HG03354 (cell line): ENCODE results near the gene PRPF40B.

Source experiments
- ATAC-seq: cut with Tn5 transposase; IDR thresholded peaks from one replicate; pipeline ENCODE4 v1.9.1; 2021; ENCODE audit warnings: mild to moderate bottlenecking; ENCODE audit not compliant: unreplicated experiment, poor library complexity, severe bottlenecking

Gene PRPF40B

DNA sequence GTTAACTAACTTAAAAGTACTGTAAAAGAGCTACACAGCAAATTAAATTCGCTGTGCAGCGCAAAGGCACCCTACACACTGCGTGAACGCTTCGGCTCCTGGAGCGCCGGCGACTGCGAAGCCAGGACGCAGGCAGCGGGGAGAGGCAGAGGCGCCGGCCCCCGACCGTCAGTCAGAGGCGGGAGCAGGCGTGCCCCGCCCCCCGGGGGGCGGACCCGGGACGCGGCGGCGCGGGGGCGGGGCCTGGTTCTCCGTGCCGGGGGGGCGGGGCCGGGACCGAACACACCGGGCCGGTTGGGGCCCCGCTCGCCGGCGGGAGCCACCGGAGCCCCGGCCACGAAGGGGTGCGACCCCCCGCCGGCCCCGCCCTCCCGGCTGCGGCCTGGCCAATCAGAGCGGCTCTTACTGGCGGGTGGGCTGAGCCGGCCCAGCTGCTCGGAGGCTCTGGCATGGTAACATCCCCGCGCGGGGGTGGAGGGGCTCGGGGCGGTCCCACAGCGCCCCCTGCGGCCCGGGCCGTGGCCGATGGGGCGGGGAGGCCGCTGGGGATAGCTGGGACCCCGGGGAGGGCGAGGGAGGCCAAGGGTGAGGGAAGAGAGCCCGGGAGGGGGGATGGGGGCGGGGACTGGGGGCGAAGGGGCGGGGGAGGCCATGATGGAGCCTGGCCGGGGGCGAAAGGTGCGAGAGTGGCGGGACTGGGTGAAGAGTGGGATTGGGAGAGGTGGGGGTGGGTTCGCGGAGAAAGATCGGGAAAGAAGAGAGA is at the start of gene PRPF40B:
PRPF40B (plus strand) TSS at position 420 of the 763 bp plus-strand sequence; CDS start at position 450, 30 bp downstream.
- ATAC-seq, result peak; percentile 81

- no peak for ATAC-seq
Measured at GRCh38 chr12:49577589-49578315, 45.6 kb upstream of the PRPF40B start.

- no peak for ATAC-seq
Measured at GRCh38 chr12:49578471-49579112, 44.8 kb upstream of the PRPF40B start.

DNA sequence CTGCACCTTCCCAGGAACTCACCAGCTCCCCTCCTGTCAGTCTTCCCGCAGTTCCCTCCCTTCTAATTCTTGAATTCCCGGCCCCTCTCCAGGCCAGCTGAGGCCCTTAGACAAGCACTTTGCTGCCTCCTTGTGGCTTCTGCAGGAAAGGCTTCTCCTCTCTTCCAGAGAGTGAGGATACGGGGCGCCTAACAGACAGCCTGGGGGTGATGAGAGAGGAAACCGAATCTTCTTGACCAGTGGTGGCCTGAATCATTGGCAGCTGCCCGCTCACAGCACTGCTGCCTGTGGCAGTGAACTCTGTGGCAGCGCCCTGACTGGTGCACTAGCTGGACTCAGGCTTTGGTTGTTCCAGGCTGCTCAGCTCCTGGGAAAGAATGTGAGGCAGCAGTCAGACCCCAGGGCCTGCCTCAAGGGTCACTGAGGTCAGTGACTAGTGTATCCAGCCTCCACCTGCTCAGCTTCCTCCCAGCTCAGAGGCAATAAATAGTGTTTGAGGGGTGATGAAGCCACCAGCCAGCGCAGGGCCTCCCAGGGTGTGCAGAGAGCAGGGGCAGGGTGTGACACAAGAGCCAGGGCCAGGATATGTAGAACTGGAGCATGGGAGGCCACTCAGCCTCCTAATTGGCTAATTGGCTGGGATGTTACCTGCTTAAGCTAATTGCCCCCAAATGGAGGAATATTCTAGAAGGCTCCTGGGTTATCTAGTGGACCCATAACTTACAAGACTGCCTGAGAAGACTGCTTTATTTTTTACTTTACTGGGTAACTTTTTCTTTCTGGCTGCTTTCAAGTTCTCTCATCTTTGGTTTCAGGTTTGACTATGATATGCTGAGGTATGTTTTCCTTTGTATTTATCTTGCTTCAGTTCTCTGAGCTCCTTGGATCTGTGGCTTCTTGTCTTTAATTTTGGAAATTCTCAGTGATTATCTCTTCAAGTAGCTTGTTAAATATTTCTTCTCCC is 42.5 kb upstream of the PRPF40B start:
- no peak for ATAC-seq

GRCh38 chr12:49582201-49582600 is 41.2 kb upstream of the PRPF40B start:
- ATAC-seq, result no peak

- ATAC-seq, result no peak
Measured at GRCh38 chr12:49582850-49583249, 40.5 kb upstream of the PRPF40B start.

DNA sequence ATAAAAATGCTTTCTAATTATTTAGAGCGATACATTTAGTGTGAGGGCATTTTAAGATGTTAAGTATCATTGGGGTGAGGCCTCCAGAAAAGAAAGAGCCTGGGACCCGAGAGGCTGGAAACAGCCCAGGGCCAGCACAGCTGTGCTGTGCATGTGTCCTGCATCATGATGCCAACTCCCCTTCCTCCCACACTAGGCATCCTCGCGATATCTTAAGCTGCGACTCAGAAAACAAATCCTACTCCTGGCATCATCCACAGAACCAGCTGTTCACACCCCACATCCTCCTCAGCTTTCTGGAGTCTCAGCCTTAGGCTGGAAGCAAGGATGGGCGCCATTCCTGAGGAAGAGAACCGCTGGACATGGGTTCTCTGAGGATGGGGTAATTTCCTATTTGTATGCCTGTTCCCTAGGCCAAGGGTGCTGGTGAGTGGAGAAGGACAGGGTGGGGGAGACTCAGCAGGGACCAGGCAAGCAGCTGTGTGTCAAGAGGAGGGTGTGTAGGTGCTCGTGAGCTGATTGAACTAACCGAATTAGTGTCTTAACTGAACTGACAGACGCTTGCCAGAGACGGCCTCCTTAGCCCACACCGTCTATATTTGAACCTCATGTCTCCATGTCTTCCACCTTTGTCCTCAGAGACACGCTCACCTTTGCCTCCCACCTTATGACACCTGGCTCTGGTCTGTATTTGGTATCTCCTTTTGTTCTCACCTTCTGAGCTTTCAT is 39.8 kb upstream of the PRPF40B start:
- no peak for ATAC-seq

DNA sequence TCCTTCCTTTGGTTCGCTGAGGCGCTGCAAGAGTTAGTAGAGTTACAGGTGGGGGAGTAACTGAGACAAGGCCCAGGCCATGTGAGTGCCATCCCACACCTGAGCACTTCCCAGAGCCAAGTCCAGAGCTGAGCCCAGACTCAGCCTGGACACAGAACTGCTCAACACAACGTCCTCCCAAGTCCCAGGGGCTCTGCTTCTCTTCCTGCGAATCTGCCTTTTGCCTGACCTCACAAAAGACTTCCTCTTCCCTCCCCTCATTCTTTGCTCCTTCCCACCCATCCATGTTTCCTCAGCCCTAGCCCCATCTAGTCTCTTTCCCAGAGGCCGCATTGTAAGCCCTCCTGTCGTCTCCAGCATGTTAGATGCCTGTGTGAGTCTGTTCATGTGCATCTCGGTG is 38.8 kb upstream of the PRPF40B start:
- no peak for ATAC-seq

GRCh38 chr12:49585477-49586459 is 37.6 kb upstream of the PRPF40B start:
- no peak for ATAC-seq

GRCh38 chr12:49587174-49587908 is 36.0 kb upstream of the PRPF40B start:
- ATAC-seq, result no peak

GRCh38 chr12:49588281-49588680 is 35.1 kb upstream of the PRPF40B start:
- ATAC-seq, result no peak

DNA sequence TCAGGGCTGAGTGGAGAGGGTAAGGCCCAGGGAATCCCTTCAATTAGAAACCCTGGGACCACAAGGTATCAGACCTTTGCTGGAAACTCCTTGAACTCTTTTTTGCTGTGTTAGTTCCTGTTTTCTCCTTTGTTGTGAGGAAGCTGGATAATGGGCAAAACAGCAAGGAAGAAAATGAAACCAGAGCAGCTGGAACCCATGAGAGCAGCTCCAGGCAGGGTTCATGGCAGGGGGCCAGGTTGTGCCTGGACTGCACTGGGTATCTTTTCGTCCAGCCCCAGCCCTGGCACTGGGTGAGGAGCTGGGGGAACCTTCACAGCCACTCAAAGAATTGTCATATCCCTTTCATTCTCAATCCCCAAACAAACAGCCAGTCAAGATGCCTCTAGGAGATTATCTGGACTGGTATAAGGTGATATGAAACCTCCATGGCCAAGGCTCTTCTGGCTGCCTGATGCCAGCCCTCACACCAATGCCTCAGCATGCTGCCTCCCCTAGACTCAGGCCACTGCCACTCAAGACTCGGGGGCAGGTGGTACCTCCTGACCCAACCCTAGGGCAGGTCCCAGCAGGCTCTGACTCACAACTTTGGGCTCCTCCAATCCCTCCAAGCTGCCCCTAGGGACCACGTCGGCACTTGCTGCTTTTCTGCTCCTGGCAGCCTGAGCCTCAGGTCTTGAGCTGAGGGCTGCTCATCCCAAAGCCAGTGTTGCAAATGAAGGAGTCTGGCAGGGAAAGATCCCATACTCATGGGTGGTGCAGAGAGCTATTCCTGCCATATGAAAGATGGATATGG is 34.4 kb upstream of the PRPF40B start:
- ATAC-seq, result no peak

DNA sequence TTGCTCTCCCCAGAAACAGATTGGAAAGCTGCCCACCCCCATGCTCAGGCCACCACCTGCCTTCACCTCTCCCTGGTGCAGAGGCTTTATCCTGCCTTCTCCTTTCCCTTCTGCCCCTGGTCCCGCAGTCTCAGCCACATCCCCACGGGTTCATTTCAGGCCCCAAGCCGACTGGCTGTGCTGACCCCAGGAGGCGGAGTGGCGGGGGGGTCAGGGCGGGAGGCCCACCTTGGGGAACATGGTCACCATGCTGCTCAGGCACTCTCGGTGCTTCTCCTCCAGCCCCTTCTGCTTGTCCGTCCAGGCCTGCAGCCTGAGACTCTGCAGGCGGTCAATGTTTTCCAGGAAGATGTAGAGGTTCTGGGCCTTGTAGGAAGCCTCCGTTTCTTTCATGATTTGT is 24.8 kb upstream of the PRPF40B start:
- ATAC-seq, result no peak

DNA sequence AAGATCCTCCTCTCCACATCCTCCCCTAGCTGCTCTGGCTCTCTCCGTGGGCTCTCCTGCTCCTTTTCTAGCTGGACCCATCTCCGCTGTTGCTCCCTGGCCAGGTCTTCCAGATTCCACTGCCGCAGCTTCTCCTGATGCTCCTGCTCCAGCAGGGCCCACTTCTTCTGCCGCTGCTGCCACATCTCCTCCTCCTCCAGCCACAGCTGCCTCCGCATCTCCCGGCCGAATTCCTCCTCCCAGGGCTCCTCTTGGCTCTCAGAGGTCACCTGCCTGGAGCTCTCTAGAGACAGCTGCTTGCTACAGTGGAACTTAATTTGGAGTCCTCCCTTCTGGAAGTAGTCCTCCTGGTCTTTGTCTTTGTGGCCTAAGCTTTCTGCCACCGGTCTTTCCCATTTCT is 23.4 kb upstream of the PRPF40B start:
- no peak for ATAC-seq

DNA sequence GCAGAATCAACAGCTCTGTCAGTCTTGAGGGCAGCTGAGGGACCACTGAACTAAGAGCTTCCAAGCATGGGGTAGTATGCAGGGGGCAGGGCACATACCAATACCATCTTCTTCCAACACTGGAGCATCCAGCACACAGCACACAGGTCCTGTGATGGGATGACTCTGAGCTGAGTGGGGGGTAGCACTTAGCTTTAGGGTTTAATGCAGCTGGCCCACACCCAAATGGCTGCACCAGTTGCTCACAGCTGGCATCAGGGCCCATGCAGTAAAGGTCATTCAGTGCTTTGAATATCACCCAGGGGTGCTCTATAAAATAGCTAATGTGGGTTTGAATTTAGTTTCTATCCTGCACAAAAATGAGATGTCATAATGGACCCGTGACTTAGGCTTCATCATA is 19.6 kb upstream of the PRPF40B start:
- ATAC-seq, result no peak

DNA sequence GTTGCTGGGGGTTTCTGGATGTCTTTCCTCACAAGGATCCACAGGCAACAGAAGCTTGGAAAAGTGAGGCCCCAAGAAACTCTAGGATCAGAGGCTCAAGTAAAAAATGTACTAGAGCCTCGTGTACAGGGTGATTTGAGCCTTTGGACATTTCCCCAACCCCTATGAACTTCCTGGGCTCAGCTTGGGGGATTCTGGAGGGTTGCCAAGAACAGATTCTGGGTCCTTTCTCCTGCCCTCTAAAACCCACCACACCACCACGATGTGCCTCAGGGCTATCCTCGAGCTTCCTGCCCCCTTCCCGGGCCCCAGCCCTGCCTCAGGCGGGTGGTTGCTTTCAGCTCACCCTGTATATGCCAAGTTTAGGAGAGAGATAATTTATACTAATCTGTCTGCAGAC is 18.5 kb upstream of the PRPF40B start:
- ATAC-seq, result no peak
